Left lung (tissue), 10 donors: ENCODE results near the gene PRSS12. TPM values are rescaled to one million over a fixed set of nuclear protein-coding genes. Genes with fewer than 3 reads are reported as not detected.

ENCODE experiments used
- ATAC-seq: fragments of 200-7000 bp; cut with Tn5 transposase; one replicate; pipeline ENCODE4 v1.9.1; 2020; ENCODE audit warnings: moderate library complexity
- DNase-seq, 4 donors: peaks; one replicate each; pipeline ENCODE4 v3.0.0-alpha.2; 2013 to 2020
- H3K27ac ChIP-seq, 2 donors: fragments of 200-600 bp; sonication (generic) in 1 of 2; one replicate each; pipeline versions ENCODE4 v1.5.0 to v1.8.0; 2020 to 2021
- H3K27me3 ChIP-seq, 2 donors: fragments of 200-600 bp; sonication (generic) in 1 of 2; one replicate each; pipeline versions ENCODE4 v1.5.0 to v1.8.0; 2020 to 2021
- H3K36me3 ChIP-seq, 2 donors: fragments of 200-600 bp; sonication (generic) in 1 of 2; one replicate each; pipeline versions ENCODE4 v1.5.0 to v1.8.0; 2020 to 2021
- H3K4me1 ChIP-seq, 2 donors: fragments of 200-600 bp; one replicate each; pipeline ENCODE4 v1.8.0; 2021
- H3K4me3 ChIP-seq, 2 donors: fragments of 200-600 bp; sonication (generic) in 1 of 2; one replicate each; pipeline versions ENCODE4 v1.5.0 to v1.8.0; 2020 to 2021; ENCODE audit warnings: mild to moderate bottlenecking in 1 of 2
- H3K9me3 ChIP-seq, 2 donors: fragments of 200-600 bp; sonication (generic) in 1 of 2; one replicate each; pipeline versions ENCODE4 v1.5.0 to v1.8.0; 2020 to 2021
- intact Hi-C, 2 donors: fragments of 100-400 bp; cut with DNase I; formaldehyde crosslinking; loops; one replicate each; pipeline versions ENCODE4 v1.11.2 to v1.14.2; 2022
- polyA plus RNA-seq, 6 donors: library from polyadenylated mRNA; unstranded; fragments of 120-200 nt; gene quantifications; one replicate each; pipeline ENCODE4 v1.2.1, GENCODE V29; 2013; ENCODE audit not compliant: insufficient read length in 6 of 6
- total RNA-seq, 2 donors: library from RNA; stranded (reverse); fragmentation: NEBNext Ultra II Directional; extraction: Animal tissue kit (Norgen Biotek cat#: 25700); gene quantifications; one replicate each; pipeline ENCODE4 v1.2.1, GENCODE V29; 2021
- TF ChIP-seq, protein P1 (sequence below), 2 donors: fragments of 200-600 bp; sonication (generic) in 1 of 2; IDR thresholded peaks; one replicate each; pipeline versions ENCODE4 v1.5.0 to v1.8.0; 2021; ENCODE audit warnings: antibody characterized with exemption in 2 of 2
- donor health status: DM: no; HTN: yes; CAD: no.
- donor health status: DM: no; HTN: no; CAD: no.

Gene PRSS12
- total and polyA plus RNA-seq, 8 donors: 3.8 to 49.8 (median 38.8) TPM

DNA sequence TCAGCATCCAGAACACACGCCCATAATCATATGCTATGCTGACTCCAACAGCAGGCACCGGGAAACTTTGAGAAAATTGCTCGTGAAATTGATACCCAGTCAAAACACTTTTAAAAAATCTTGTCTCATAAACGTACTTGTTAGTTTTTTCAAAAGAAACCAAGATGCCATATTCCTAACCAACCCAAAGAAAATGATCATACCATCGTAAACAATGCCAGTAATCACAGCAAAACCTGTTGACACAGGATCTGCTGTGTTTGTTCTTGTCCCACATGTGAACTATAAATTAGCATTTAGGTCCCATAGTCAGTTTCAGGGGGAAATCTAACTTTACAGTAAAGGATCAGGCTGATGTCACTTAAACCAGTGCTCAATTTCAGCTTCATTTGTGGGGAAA lies 23.0 kb downstream of the PRSS12 start:
- TF ChIP-seq, protein P1, sequence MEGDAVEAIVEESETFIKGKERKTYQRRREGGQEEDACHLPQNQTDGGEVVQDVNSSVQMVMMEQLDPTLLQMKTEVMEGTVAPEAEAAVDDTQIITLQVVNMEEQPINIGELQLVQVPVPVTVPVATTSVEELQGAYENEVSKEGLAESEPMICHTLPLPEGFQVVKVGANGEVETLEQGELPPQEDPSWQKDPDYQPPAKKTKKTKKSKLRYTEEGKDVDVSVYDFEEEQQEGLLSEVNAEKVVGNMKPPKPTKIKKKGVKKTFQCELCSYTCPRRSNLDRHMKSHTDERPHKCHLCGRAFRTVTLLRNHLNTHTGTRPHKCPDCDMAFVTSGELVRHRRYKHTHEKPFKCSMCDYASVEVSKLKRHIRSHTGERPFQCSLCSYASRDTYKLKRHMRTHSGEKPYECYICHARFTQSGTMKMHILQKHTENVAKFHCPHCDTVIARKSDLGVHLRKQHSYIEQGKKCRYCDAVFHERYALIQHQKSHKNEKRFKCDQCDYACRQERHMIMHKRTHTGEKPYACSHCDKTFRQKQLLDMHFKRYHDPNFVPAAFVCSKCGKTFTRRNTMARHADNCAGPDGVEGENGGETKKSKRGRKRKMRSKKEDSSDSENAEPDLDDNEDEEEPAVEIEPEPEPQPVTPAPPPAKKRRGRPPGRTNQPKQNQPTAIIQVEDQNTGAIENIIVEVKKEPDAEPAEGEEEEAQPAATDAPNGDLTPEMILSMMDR (IDR thresholded peaks at IDR 0.05): no peak
- Histone ChIP-seq H3K4me1 (no peaks in the 10 kb centered on the region), H3K4me3 (no peak overlapping the region), H3K9me3 (no peaks in the 10 kb centered on the region), H3K27me3 (no peaks in the 10 kb centered on the region), H3K36me3 (no peaks in the 10 kb centered on the region), H3K27ac (no peak overlapping the region)
- DNase-seq (no peak), ATAC-seq (no peak)
- intact Hi-C loops: no loop called here

- TF ChIP-seq, protein P1 (IDR thresholded peaks at IDR 0.05): no peak
- intact Hi-C loops: no loop called here
- DNase-seq: peak in 1 of 4 donors; percentile 48
These were observed 25.1 kb downstream of the PRSS12 start for GRCh38 chr4:118327554-118328241.

DNA sequence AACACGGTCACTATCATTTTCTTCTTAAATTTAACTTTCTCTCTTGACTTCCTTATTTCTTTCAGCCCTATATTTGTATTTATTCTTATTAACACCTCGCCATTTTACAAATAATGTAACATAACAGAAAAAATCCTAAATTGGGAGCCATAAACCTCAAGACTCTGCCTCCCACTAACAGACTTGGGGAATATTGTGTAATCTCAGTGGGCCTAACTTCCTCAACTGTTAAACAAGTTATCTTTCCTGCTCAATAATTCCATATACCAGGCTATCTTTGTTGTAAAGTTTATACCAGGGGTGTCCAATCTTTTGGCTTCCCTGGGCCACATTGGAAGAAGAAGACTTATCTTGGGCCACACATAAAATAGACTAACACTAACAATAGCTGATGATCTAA lies 26.2 kb downstream of the PRSS12 start:
- Histone ChIP-seq H3K27ac (no peak overlapping the region), H3K4me3 (no peak overlapping the region), H3K36me3 (no peaks in the 10 kb centered on the region), H3K4me1 (no peaks in the 10 kb centered on the region), H3K9me3 (no peaks in the 10 kb centered on the region), H3K27me3 (no peaks in the 10 kb centered on the region)
- intact Hi-C loops: no loop called here
- ATAC-seq (no peak), DNase-seq (no peak)
- TF ChIP-seq, protein P1 (IDR thresholded peaks at IDR 0.05): no peak

More at GRCh38 chr4:118327554-118328241, 25.1 kb downstream of the PRSS12 start:
- H3K9me3 ChIP-seq: no peaks in the 10 kb centered on the region
- H3K27me3 ChIP-seq: no peaks in the 10 kb centered on the region
- no peaks in the 10 kb centered on the region for H3K4me1 ChIP-seq
- H3K4me3 ChIP-seq: no peak overlapping the region
- ATAC-seq: no peak
- no peak overlapping the region for H3K27ac ChIP-seq
- H3K36me3 ChIP-seq: no peaks in the 10 kb centered on the region

DNA sequence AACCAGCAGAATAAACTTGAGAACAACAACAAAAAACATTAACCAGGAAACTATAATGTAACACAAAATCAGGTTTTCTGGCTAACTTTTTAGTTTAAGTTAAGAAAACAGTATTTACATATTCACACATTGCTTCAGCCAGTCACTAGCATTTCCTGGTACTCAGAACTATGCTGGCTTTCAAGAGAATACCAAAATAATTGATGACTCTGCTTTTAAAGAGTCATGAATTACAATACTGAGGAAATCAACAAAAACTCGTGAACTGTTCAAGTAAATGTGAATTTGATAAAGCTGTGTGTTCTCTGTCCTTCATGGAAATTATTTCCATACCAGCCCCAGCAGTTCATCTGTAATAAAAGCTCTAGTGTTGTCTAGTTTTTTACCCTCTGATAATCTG lies 27.4 kb downstream of the PRSS12 start:
- Histone ChIP-seq H3K36me3 (no peaks in the 10 kb centered on the region), H3K4me3 (no peak overlapping the region), H3K9me3 (no peaks in the 10 kb centered on the region), H3K27me3 (no peaks in the 10 kb centered on the region), H3K27ac (no peak overlapping the region), H3K4me1 (no peaks in the 10 kb centered on the region)
- no peak for ATAC-seq
- DNase-seq: no peak
- TF ChIP-seq, protein P1 (IDR thresholded peaks at IDR 0.05): no peak
- intact Hi-C loops: no loop called here

GRCh38 chr4:118322831-118323502 lies 29.8 kb downstream of the PRSS12 start:
- TF ChIP-seq, protein P1 (IDR thresholded peaks at IDR 0.05): no peak
- no peaks in the 10 kb centered on the region for H3K4me1 ChIP-seq
- intact Hi-C loops: no loop called here
- no peak overlapping the region for H3K4me3 ChIP-seq
- no peak overlapping the region for H3K27ac ChIP-seq
- H3K27me3 ChIP-seq: no peaks in the 10 kb centered on the region
- ATAC-seq (no peak), DNase-seq (peak in 2 of 4 donors; percentile 33 to 40)
- H3K9me3 ChIP-seq: no peaks in the 10 kb centered on the region
- no peaks in the 10 kb centered on the region for H3K36me3 ChIP-seq
